Endothelial cell (in vitro differentiated cells): ENCODE results near the gene OSBPL8. TPM values are rescaled to one million over a fixed set of nuclear protein-coding genes. Genes with fewer than 3 reads are reported as not detected.

ENCODE experiments used
- DNase-seq: peaks from one replicate; pipeline ENCODE4 v3.0.0; 2021; ENCODE audit warnings: low spot score
- H3K27ac Mint-ChIP-seq: one replicate; pipeline ENCODE4 v1.8.0; 2021; ENCODE audit warnings: mixed read lengths, inconsistent platforms; ENCODE audit not compliant: unreplicated experiment
- H3K27me3 Mint-ChIP-seq: one replicate; pipeline ENCODE4 v1.8.0; 2021; ENCODE audit warnings: mild to moderate bottlenecking, moderate library complexity, mixed read lengths, inconsistent platforms; ENCODE audit not compliant: unreplicated experiment
- H3K36me3 Mint-ChIP-seq: one replicate; pipeline ENCODE4 v1.8.0; 2021; ENCODE audit warnings: mild to moderate bottlenecking, low read depth, mixed read lengths, inconsistent platforms; ENCODE audit not compliant: unreplicated experiment
- H3K4me1 Mint-ChIP-seq: one replicate; pipeline ENCODE4 v1.8.0; 2021; ENCODE audit warnings: mild to moderate bottlenecking, mixed read lengths, inconsistent platforms; ENCODE audit not compliant: unreplicated experiment
- H3K4me3 Mint-ChIP-seq: one replicate; pipeline ENCODE4 v1.8.0; 2021; ENCODE audit warnings: mild to moderate bottlenecking, mixed read lengths, inconsistent platforms; ENCODE audit not compliant: unreplicated experiment
- H3K9me3 Mint-ChIP-seq: one replicate; pipeline ENCODE4 v1.8.0; 2021; ENCODE audit warnings: mixed read lengths, inconsistent platforms; ENCODE audit not compliant: unreplicated experiment
- CTCF ChIP-seq: fragments of 200-600 bp; sonication (generic); IDR thresholded peaks from one replicate; pipeline ENCODE4 v1.5.0; 2021; ENCODE audit warnings: antibody characterized with exemption; ENCODE audit not compliant: unreplicated experiment
- total RNA-seq: library from RNA; stranded (reverse); fragmentation: NEBNext Ultra II Directional; extraction: Animal tissue kit (Norgen Biotek cat#: 25700); gene quantifications from one replicate; pipeline ENCODE4 v1.2.1, GENCODE V29; 2021; ENCODE audit not compliant: unreplicated experiment

The OSBPL8 gene
- total RNA-seq, 1 donor from 2014 or later, result 82.3 TPM

GRCh38 chr12:76420222-76420621 lies 139.3 kb downstream of the OSBPL8 start:
- no peaks in the 10 kb centered on the region for H3K27me3 Mint-ChIP-seq
- no peak overlapping the region for H3K4me3 Mint-ChIP-seq
- DNase-seq, result no peak
- no peaks in the 10 kb centered on the region for H3K9me3 Mint-ChIP-seq
- peaks cover 4% of the 10 kb centered on the region for H3K36me3 Mint-ChIP-seq
- peaks cover 9% of the 10 kb centered on the region for H3K4me1 Mint-ChIP-seq
- TF ChIP-seq CTCF, result no peak
- no peak overlapping the region for H3K27ac Mint-ChIP-seq

- Mint-ChIP-seq H3K27me3 (no peaks in the 10 kb centered on the region), H3K9me3 (no peaks in the 10 kb centered on the region), H3K4me3 (no peak overlapping the region), H3K36me3 (no peaks in the 10 kb centered on the region), H3K27ac (no peak overlapping the region), H3K4me1 (no peaks in the 10 kb centered on the region)
- no peak for DNase-seq
- TF ChIP-seq CTCF, result no peak
Observed at GRCh38 chr12:76417116-76417515, 142.5 kb downstream of the OSBPL8 start.

- H3K4me3 Mint-ChIP-seq, result no peak overlapping the region
- H3K27me3 Mint-ChIP-seq, result no peaks in the 10 kb centered on the region
- H3K4me1 Mint-ChIP-seq, result no peaks in the 10 kb centered on the region
- no peaks in the 10 kb centered on the region for H3K9me3 Mint-ChIP-seq
- no peak overlapping the region for H3K27ac Mint-ChIP-seq
- no peak for TF ChIP-seq CTCF
- H3K36me3 Mint-ChIP-seq, result no peaks in the 10 kb centered on the region
- DNase-seq, result no peak
Observed at GRCh38 chr12:76413121-76413520, 146.4 kb downstream of the OSBPL8 start.

GRCh38 chr12:76410781-76411180 lies 148.8 kb downstream of the OSBPL8 start:
- TF ChIP-seq CTCF, result no peak
- no peak for DNase-seq
- Mint-ChIP-seq H3K4me1 (no peaks in the 10 kb centered on the region), H3K27ac (no peak overlapping the region), H3K27me3 (no peaks in the 10 kb centered on the region), H3K36me3 (no peaks in the 10 kb centered on the region), H3K4me3 (no peak overlapping the region), H3K9me3 (no peaks in the 10 kb centered on the region)

- H3K4me3 Mint-ChIP-seq, result no peak overlapping the region
Observed at GRCh38 chr12:76410371-76410770, 149.2 kb downstream of the OSBPL8 start.

More at GRCh38 chr12:76410371-76410770, 149.2 kb downstream of the OSBPL8 start:
- TF ChIP-seq CTCF, result no peak
- no peaks in the 10 kb centered on the region for H3K4me1 Mint-ChIP-seq
- no peaks in the 10 kb centered on the region for H3K27me3 Mint-ChIP-seq
- H3K9me3 Mint-ChIP-seq, result no peaks in the 10 kb centered on the region
- no peaks in the 10 kb centered on the region for H3K36me3 Mint-ChIP-seq
- no peak overlapping the region for H3K27ac Mint-ChIP-seq
- DNase-seq, result no peak
